Measurements from ENCODE around the gene SFPQ. TPM values are rescaled to one million over a fixed set of nuclear protein-coding genes. Genes with fewer than 3 reads are reported as not detected.
"Not testable (repeated sequence)": the region's sequence is repeated elsewhere in the genome, so short reads cannot be mapped to it uniquely, and the experiment has no call there.

SFPQ gene
- total RNA-seq, 1 donor from 2014 or later, result 153 TPM

DNA sequence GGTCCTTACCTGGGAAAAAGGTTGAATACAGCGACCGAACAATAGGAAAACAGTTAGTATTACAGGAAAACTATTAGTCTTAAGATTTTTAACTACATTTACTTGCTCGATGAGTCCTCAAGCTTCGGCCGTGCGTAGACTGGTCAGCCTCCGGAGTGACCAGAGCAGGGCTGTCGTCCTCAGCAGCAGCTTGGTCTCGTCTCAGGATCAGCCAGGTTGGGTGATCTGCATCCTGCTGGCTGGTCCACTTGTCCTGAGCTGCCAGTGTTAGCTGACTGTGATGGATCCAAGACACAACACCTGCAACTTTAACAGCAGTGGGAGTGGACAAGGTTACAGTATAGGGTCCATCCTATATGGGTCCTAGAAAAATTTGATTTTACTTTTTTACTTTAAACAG lies 50.2 kb downstream of the SFPQ start:
- not testable (repeated sequence) for DNase-seq (ENCODE audit: low read depth in 2 of 2)

- DNase-seq (ENCODE audit: low read depth in 2 of 2), result not testable (repeated sequence)
Measured at GRCh38 chr1:35142294-35142693, 50.7 kb downstream of the SFPQ start.

DNA sequence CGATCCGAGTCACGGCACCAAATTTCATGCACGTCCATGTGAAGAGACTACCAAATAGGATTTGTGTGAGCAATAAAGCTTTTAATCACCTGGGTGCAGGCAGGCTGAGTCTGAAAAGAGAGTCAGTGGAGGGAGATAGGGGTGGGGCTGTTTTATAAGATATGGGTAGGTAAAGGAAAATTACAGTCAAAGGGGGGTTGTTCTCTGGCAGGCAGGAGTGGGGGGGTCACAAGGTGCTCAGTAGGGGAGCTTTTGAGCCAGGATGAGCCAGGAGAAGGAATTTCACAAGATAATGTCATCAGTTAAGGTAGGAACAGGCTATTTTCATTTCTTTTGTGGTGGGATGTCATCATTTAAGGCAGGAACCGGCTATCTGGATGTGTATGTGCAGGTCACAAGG lies 55.4 kb downstream of the SFPQ start:
- DNase-seq (ENCODE audit: low read depth in 2 of 2), result not testable (repeated sequence)

- no peak for DNase-seq (ENCODE audit: low read depth in 2 of 2)
Measured at GRCh38 chr1:35136780-35137179, 56.2 kb downstream of the SFPQ start.

Other genes starting within 250 kb of the SFPQ start
- 30.6 and 50.1 TPM in 2 replicates for gene TMEM35B, start 207.8 kb downstream of the SFPQ start, total RNA-seq
- 6.9 and 8.3 TPM in 2 replicates for gene ZMYM6, start 161.2 kb downstream of the SFPQ start, total RNA-seq
- gene ZMYM1, start 113.8 kb downstream of the SFPQ start, total RNA-seq, result 16.6 and 17.8 TPM in 2 replicates
- gene ZMYM4, start 75.6 kb upstream of the SFPQ start, total RNA-seq, result 25.3 and 27.4 TPM in 2 replicates